ENCODE data around the gene MCL1.
"Not testable (repeated sequence)": the region's sequence is repeated elsewhere in the genome, so short reads cannot be mapped to it uniquely, and the experiment has no call there.

MCL1 gene

GRCh38 chr1:150579110-150579944 is at the start of gene MCL1:
Gene MCL1, minus strand, starts transcription at chr1:150579610. Its CDS starts 80 bp downstream, at chr1:150579530.
- peak; percentile 98 for DNase-seq

GRCh38 chr1:150628766-150629114 is 49.3 kb upstream of the MCL1 start:
- no peak for DNase-seq

GRCh38 chr1:150627826-150628410 is 48.5 kb upstream of the MCL1 start:
- DNase-seq: no peak

GRCh38 chr1:150626150-150626549 is 46.7 kb upstream of the MCL1 start:
- no peak for DNase-seq

GRCh38 chr1:150624546-150624945 is 45.1 kb upstream of the MCL1 start:
- DNase-seq: not testable (repeated sequence)

- DNase-seq: not testable (repeated sequence)
These were observed 44.7 kb upstream of the MCL1 start for GRCh38 chr1:150624134-150624533.

- DNase-seq: no peak
These were observed 43.0 kb upstream of the MCL1 start for GRCh38 chr1:150622303-150622975.

GRCh38 chr1:150621497-150622302 is 42.3 kb upstream of the MCL1 start:
- DNase-seq: peak; percentile 71

GRCh38 chr1:150620919-150621318 is 41.5 kb upstream of the MCL1 start:
- DNase-seq: no peak

GRCh38 chr1:150619576-150620509 is 40.4 kb upstream of the MCL1 start:
- DNase-seq: peak; percentile 83

GRCh38 chr1:150615346-150616201 is 36.2 kb upstream of the MCL1 start:
- DNase-seq: no peak

GRCh38 chr1:150613061-150613920 is 33.9 kb upstream of the MCL1 start:
- peak; percentile 91 for DNase-seq

- peak; percentile 34 for DNase-seq
These were observed 32.6 kb upstream of the MCL1 start for GRCh38 chr1:150612014-150612345.

GRCh38 chr1:150610576-150610975 is 31.2 kb upstream of the MCL1 start:
- DNase-seq: peak; percentile 41

GRCh38 chr1:150609732-150610131 is 30.3 kb upstream of the MCL1 start:
- no peak for DNase-seq

GRCh38 chr1:150606463-150607142 is 27.2 kb upstream of the MCL1 start:
- DNase-seq: no peak

GRCh38 chr1:150605451-150605731 is 26.0 kb upstream of the MCL1 start:
- not testable (repeated sequence) for DNase-seq

GRCh38 chr1:150604226-150604588 is 24.8 kb upstream of the MCL1 start:
- DNase-seq: no peak

GRCh38 chr1:150603711-150604110 is 24.3 kb upstream of the MCL1 start:
- DNase-seq: no peak

GRCh38 chr1:150602372-150602771 is 23.0 kb upstream of the MCL1 start:
- not testable (repeated sequence) for DNase-seq
